Measurements from ENCODE around the gene KRT14.

KRT14 gene

GRCh38 chr17:41533613-41534012, 53.1 kb downstream of the KRT14 start:
- no peak for DNase-seq (ENCODE audit: low read depth in 1 of 2, low spot score in 1 of 2)

GRCh38 chr17:41532947-41533570, 53.6 kb downstream of the KRT14 start:
- DNase-seq (ENCODE audit: low read depth in 1 of 2, low spot score in 1 of 2): no peak
